ENCODE results near the gene SIAH3.

GRCh38 chr13:45878966-45879365 lies 27.4 kb upstream of the SIAH3 start:
- no peak for TF ChIP-seq CREB1 (IDR thresholded peaks at IDR 0.05; ENCODE audit: low read depth)
- TF ChIP-seq RAD21 (IDR thresholded peaks at IDR 0.05; ENCODE audit: low read depth) = no peak
- no peak for TF ChIP-seq USF1 (IDR thresholded peaks at IDR 0.05)
- TF ChIP-seq EP300 (IDR thresholded peaks at IDR 0.05; ENCODE audit: borderline replicate concordance) = no peak
- TF ChIP-seq, protein P1, sequence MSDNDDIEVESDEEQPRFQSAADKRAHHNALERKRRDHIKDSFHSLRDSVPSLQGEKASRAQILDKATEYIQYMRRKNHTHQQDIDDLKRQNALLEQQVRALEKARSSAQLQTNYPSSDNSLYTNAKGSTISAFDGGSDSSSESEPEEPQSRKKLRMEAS (IDR thresholded peaks at IDR 0.05) = no peak
- no peak for TF ChIP-seq YY1 (IDR thresholded peaks at IDR 0.05; ENCODE audit: low read depth)
- TF ChIP-seq REST (IDR thresholded peaks at IDR 0.05; ENCODE audit: low read depth) = no peak
- TF ChIP-seq CEBPB (IDR thresholded peaks at IDR 0.05) = no peak
- TF ChIP-seq NFIC (IDR thresholded peaks at IDR 0.05) = no peak
